Thoracic aorta (tissue), 2 donors: ENCODE results near the gene SCYGR4. TPM values are rescaled to one million over a fixed set of nuclear protein-coding genes. Genes with fewer than 3 reads are reported as not detected.

Experiments used
- ATAC-seq: fragments of 150-250 bp; one replicate; pipeline ENCODE4 v1.8.0; 2017; ENCODE audit warnings: low read depth; ENCODE audit not compliant: insufficient number of reproducible peaks, low FRiP score
- DNase-seq: peaks from one replicate; pipeline ENCODE4 v3.0.0-alpha.2; 2020; ENCODE audit warnings: low spot score
- H3K27ac ChIP-seq, 2 donors: fragments of 200-600 bp; sonication (generic); 1 replicate in 1 of 2; 2 replicates in 1 of 2; pipeline ENCODE4 v1.5.1; 2016; ENCODE audit warnings: mild to moderate bottlenecking in 2 of 2, moderate library complexity in 2 of 2
- H3K27me3 ChIP-seq: fragments of 200-600 bp; sonication (generic); replicated peaks from 2 replicates; pipeline ENCODE4 v1.6.0; 2016; ENCODE audit warnings: mild to moderate bottlenecking; ENCODE audit not compliant: insufficient read depth
- H3K36me3 ChIP-seq: fragments of 200-600 bp; sonication (generic); one replicate; pipeline ENCODE4 v1.5.1; 2016
- H3K4me1 ChIP-seq, 2 donors: fragments of 200-600 bp; sonication (generic); 1 replicate in 1 of 2; 2 replicates in 1 of 2; pipeline versions ENCODE4 v1.5.1 to v1.6.0; 2016; ENCODE audit warnings: low read depth in 2 of 2, mild to moderate bottlenecking in 1 of 2; ENCODE audit not compliant: control insufficient read depth in 1 of 2
- H3K4me3 ChIP-seq: fragments of 200-600 bp; sonication (generic); 2 replicates; pipeline ENCODE4 v1.5.1; 2016; ENCODE audit warnings: mild to moderate bottlenecking
- H3K9me3 ChIP-seq: fragments of 200-600 bp; sonication (generic); 2 replicates; pipeline ENCODE4 v1.5.1; 2016
- total RNA-seq, 2 donors: library from RNA; depleted of rRNA; stranded (reverse); fragments of >200 nt; gene quantifications; one replicate each; pipeline versions ENCODE4 v1.1.0 to v1.2.3, GENCODE V29; 2016
- TF ChIP-seq, protein P1 (sequence below): fragments of 200-600 bp; sonication (generic); IDR thresholded peaks from one replicate; pipeline ENCODE4 v1.5.1; 2019; ENCODE audit warnings: antibody characterized with exemption

SCYGR4 gene
- not detected for total RNA-seq

GRCh38 chr2:227617316-227618230, at the start of gene SCYGR4:
SCYGR4 (plus strand) TSS chr2:227617498; CDS start chr2:227617498, 0 bp downstream.
- H3K27me3 ChIP-seq, result no peaks in the 10 kb centered on the region
- H3K4me1 ChIP-seq, result no peaks in the 10 kb centered on the region
- H3K9me3 ChIP-seq, result no peaks in the 10 kb centered on the region
- no peak for DNase-seq
- H3K36me3 ChIP-seq, result no peaks in the 10 kb centered on the region
- ATAC-seq, result no peak
- no peak within 1 kb of the TSS for H3K27ac ChIP-seq
- no peak within 1 kb of the TSS for H3K4me3 ChIP-seq
- TF ChIP-seq, protein P1, sequence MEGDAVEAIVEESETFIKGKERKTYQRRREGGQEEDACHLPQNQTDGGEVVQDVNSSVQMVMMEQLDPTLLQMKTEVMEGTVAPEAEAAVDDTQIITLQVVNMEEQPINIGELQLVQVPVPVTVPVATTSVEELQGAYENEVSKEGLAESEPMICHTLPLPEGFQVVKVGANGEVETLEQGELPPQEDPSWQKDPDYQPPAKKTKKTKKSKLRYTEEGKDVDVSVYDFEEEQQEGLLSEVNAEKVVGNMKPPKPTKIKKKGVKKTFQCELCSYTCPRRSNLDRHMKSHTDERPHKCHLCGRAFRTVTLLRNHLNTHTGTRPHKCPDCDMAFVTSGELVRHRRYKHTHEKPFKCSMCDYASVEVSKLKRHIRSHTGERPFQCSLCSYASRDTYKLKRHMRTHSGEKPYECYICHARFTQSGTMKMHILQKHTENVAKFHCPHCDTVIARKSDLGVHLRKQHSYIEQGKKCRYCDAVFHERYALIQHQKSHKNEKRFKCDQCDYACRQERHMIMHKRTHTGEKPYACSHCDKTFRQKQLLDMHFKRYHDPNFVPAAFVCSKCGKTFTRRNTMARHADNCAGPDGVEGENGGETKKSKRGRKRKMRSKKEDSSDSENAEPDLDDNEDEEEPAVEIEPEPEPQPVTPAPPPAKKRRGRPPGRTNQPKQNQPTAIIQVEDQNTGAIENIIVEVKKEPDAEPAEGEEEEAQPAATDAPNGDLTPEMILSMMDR, result no peak

- Histone ChIP-seq H3K27me3 (no peaks in the 10 kb centered on the region), H3K9me3 (no peaks in the 10 kb centered on the region), H3K36me3 (no peaks in the 10 kb centered on the region), H3K4me1 (no peaks in the 10 kb centered on the region), H3K4me3 (no peak overlapping the region), H3K27ac (no peak overlapping the region)
- no peak for ATAC-seq
- no peak for DNase-seq
- TF ChIP-seq, protein P1, result no peak
Measured at GRCh38 chr2:227568852-227569169, 48.5 kb upstream of the SCYGR4 start.

DNA sequence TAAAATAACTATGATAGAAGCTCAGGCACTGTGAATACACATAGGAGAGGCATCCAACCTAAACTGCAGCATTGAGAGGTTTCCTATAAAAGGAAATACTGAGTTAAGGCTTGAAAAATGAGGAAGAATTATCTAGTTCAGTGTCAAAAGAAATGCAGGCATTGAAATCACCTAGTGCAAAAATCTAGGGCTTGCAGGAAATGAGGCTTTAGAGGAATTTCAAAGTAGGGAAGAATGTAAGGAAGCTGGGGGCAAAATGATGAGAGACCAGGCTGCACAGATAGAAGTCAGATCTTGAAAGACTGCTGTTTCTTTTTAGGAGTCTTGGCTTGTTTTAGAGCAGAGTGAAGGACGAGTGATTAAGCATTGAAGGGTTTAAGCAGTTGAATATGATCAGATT, 46.7 kb upstream of the SCYGR4 start:
- Histone ChIP-seq H3K4me1 (no peaks in the 10 kb centered on the region), H3K36me3 (no peaks in the 10 kb centered on the region), H3K9me3 (no peaks in the 10 kb centered on the region), H3K27ac (no peak overlapping the region), H3K4me3 (no peak overlapping the region), H3K27me3 (no peaks in the 10 kb centered on the region)
- TF ChIP-seq, protein P1, result no peak
- DNase-seq, result no peak
- ATAC-seq, result no peak

DNA sequence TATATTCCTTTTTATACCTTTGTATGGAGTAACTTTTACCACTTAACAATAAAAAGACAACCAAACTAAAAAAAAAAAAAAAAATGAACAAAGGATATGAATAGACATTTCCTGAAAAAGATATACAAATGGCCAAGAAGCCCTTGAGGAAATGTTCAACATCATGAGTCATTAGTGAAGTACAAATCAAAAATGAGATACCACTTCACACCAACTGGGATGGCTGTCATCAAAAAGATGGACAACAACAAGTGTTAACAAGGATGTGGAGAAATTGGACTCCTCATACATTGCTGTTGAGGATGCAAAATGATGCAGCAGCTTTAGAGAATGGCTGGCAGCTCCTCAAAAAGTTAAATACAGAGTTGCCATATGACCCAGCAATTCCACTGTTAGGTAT, 41.2 kb upstream of the SCYGR4 start:
- H3K36me3 ChIP-seq, result no peaks in the 10 kb centered on the region
- H3K4me3 ChIP-seq, result no peak overlapping the region
- no peak for ATAC-seq
- H3K27ac ChIP-seq, result no peak overlapping the region
- no peak for DNase-seq
- TF ChIP-seq, protein P1, result no peak
- H3K9me3 ChIP-seq, result no peaks in the 10 kb centered on the region
- no peaks in the 10 kb centered on the region for H3K4me1 ChIP-seq
- no peaks in the 10 kb centered on the region for H3K27me3 ChIP-seq

DNA sequence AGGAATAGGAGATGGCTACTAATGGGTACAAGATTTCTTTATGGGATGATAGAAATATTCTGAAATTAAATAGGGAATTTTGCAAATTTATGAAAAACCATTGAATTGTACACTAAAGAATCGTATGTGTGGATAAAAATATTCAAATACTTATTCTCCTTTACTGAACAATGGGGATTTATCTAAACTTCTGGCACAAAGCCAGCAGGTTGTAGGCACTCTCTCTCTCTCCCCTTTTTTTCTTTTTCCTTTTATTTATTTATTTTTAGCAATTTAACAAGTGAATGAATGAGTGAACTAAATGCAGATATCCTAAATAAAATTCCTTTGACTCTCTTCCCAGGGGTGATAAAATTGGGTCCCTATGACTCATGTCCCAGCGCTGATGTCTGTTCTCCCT, 40.5 kb upstream of the SCYGR4 start:
- Histone ChIP-seq H3K4me1 (no peaks in the 10 kb centered on the region), H3K27ac (no peak overlapping the region), H3K36me3 (no peaks in the 10 kb centered on the region), H3K27me3 (no peaks in the 10 kb centered on the region), H3K9me3 (no peaks in the 10 kb centered on the region), H3K4me3 (no peak overlapping the region)
- TF ChIP-seq, protein P1, result no peak
- ATAC-seq, result no peak
- no peak for DNase-seq
